Stimulated activated CD4-positive, alpha-beta T cell treated with anti-CD3 and anti-CD28 coated beads, Interleukin-2, amount 100 ng/mL, for 4 hours (primary cell): Measurements from ENCODE around the gene TMX4.

Experiments used
- DNase-seq: peaks from one replicate; pipeline ENCODE4 v3.0.0-alpha.2; 2020; ENCODE audit warnings: low read depth

The TMX4 gene

DNA sequence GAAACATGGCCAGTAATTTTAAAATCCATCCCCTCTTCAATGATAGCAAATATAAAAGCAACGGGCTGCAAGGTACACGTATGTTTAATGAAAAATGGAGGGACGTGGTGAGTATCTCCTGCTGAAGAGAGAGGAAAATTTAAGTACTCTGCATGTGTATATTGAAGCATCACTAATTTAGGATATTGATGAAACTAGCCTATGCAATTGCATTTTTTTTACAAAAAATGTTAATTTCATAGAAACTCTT, 362 bp upstream of the TMX4 start:
- no peak for DNase-seq

DNA sequence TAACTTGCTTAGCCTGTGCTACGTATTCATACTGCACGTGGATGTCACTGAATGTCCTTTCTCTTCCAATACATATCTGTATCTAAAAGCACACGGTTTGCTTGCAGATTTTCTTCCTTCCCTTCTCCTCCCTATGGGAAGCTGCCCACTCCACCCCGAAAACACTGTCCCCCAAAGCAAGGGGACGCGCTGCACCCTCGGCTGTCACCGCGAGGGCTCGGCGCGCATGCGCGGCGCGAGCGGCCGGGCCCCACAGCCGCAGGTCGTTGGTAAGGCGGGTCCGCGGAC, 659 bp downstream of the TMX4 start:
- DNase-seq = peak; percentile 39

- DNase-seq = no peak
These were observed 6.8 kb downstream of the TMX4 start for GRCh38 chr20:8012724-8013123.

GRCh38 chr20:8008733-8009132, 10.8 kb downstream of the TMX4 start:
- no peak for DNase-seq

GRCh38 chr20:8007490-8007889, 12.1 kb downstream of the TMX4 start:
- DNase-seq = no peak

GRCh38 chr20:8005575-8006366, 13.8 kb downstream of the TMX4 start:
- DNase-seq = no peak

GRCh38 chr20:8005033-8005432, 14.5 kb downstream of the TMX4 start:
- no peak for DNase-seq

- no peak for DNase-seq
These were observed 17.5 kb downstream of the TMX4 start for GRCh38 chr20:8002056-8002455.

DNA sequence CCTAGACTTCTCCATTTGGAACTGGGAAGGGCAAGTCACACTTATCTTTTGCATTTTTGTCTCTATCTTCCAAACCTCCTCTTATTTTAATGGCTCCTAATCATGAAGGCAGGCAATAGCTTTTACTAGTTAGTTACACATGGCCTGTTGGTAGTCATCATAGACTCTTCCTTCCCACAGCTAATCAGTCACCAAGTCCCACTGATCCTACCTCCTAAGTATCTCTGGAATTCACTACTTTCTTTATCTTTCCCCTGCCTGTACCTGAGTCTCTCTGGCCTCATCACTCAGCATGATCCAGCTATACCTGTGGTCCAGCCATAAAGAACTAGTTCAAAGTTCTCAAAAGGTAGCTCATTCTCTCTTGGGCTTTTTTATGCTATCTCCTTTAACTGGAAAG, 18.8 kb downstream of the TMX4 start:
- DNase-seq = no peak

DNA sequence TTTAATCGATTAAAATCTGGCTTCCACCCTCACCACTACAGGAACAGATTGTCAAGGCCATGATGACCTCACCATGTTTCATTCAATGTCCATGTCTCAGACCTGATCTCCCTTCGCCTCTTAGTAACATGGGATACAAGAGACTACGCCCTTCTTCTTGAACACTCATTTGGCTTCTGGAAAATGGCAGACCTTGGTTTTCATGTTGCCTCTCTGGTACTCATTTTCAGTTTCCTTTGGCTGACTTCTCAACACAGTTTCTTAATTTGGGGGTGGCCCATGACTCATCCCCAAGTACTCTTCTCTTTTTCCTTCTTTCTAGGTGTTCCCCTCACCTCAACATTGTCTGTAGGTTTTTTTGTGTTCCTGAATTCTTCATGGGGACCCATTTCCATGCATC, 22.7 kb downstream of the TMX4 start:
- no peak for DNase-seq

DNA sequence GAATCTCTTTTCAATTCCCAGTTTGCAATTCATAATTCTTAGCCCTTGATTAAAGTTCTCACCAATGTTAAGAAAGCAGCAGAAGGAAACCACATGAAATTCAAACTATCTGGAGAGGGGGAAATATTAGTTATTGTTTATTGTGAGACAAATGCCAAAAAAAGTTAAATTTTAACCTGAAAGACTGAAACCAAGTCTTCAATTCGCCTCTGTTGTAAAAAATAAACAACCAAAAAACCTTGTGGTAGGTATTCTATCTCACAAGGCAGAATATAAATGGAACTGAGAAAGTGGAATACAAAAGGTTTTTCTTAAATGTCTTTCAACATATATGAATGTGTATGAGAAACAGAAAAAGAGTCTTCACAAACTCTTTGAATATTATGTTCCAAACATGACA, 24.8 kb downstream of the TMX4 start:
- no peak for DNase-seq

GRCh38 chr20:7993703-7994102, 25.9 kb downstream of the TMX4 start:
- DNase-seq = no peak

DNA sequence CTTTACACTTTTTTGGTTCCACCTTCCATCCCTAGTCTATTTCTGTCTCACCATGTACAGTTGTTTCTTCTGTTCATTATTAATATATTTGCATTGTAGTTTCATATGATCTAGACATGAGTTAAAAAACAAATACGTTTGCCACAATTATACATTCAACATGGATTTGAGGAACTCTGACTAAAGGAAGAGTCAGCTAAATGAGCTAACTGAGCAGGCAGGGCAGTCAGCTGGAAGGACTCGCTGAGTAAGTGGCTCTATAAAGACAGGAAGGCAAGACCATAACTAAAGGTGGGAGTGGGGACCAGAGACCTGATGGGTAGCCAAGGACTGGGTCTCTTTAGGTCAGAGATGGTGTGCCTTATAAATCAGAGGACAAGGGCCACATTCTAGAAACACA, 26.3 kb downstream of the TMX4 start:
- no peak for DNase-seq

GRCh38 chr20:7990385-7990784, 29.2 kb downstream of the TMX4 start:
- no peak for DNase-seq

GRCh38 chr20:7989379-7989778, 30.2 kb downstream of the TMX4 start:
- DNase-seq = no peak

DNA sequence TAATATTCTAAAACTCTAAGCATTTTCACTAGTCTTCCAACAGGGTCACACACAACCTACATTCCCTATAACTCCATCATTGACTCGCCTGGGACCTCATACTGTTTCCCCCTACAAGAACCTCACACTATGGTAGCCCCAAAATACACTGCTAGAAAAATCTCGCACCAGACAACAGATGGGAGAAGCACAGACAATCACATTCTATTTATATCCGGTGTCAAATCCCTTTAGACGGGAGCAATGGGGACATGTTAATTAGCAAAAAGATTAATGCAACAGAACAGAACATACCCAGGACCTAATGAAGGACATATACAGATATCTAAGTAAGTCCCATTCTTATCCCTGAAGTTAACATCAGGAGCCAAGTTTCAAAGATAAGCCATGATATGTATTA, 33.6 kb downstream of the TMX4 start:
- DNase-seq = no peak

- no peak for DNase-seq
These were observed 35.4 kb downstream of the TMX4 start for GRCh38 chr20:7984192-7984591.

DNA sequence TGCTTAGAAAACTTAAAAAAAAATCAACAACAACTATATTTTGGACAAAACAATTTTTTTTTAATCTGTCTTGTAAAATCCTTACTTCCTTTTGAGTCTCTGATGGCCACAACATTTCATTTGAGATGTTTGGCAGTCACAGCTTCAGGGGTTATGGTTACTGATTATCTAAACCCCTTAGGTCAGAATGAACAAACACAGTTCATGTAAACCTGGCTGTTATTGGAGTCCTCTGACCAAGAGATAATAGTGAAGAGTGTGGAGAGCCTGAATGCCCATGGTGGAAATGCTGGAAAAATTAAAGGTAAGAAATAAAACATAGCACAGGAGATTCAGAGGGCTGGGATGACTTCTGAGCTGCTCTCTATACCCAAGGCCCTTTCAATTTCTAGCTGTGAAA, 38.2 kb downstream of the TMX4 start:
- no peak for DNase-seq

DNA sequence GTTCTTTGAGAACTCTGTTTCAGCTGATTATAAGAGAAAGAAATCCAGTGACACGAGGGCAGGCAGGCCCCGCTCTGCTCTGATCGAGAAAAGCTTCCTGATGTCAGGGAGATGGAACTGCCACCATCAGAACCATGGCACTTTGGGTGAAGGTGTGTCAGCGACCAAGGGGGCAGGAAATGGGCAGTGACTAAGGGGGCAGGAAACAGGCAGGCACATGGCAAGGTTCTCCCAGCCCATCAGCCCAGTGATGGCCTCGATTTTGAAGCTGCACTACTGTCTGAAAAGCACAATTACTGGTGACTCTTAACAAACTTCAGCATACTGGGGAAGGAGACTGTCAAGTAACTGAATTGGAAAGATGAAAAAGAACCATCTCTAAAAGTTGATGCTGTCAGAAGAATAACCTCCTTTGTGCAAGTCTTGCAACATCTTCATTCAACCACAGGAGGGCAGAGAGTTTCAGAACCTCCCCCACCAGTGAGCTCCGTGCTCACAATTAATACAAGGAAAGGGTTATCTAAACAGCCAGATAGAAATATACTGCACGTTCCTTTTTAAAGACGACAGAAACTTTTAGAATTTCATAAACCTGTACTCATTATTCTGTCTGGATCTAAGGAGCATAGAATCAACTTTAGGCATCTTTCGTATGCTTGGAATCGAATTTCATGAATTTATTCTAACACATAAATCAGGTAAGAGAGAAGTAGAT, 39.1 kb downstream of the TMX4 start:
- no peak for DNase-seq

- no peak for DNase-seq
These were observed 41.9 kb downstream of the TMX4 start for GRCh38 chr20:7977709-7978108.

DNA sequence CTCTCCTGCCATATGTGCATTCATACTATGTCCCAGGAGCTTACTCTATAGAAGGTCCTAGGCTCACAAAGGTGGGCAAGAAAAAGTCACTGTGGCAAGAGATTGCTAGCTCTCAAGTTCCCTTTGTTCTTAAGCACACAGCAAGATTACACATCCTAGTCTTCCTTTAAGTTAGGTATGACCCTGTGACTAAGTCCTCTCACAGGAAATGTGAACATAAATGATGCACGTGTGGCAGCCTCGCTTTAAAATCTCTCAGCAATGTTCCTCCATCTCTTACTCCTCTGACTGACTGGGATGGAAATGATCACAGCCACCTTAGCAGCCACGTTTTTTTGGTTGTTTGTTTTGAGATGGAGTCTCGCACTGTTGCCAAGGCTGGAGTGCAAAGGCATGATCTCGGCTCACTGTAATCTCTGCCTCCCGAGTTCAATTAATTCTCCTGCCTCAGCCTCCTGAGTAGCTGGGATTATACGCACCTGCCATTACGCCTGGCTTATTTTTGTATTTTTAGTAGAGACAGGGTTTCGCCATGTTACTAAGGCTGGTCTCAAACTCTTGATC, 43.6 kb downstream of the TMX4 start:
- no peak for DNase-seq

DNA sequence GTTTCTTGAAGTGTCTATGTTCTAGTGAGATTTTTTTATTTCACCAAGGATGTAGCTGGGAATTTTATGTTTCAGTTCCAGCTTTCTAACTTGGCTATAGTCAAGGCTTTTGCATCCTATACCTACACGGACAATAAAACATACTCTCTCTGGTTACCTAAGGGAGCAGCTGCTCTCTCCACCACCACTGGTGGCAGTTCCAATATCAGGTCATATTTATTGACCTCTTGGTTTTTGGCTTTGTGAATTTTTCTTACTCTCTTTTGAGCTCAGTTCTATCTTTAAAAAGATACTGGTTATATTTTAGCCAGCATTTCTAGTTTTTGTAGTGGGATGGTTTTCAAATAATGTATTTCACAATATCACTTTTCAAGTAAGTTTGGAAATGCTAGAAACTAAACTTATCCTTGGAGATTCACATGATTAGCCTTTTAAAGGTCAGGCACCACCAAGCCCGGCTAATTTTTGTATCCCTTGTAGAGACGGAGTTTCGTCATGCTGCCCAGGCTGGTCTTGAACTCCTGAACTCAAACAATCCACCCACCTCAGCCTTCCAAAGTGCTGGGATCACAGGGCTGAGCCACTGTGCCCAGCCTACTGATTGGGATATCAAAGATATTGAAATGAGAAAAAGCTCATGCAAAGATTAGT, 44.7 kb downstream of the TMX4 start:
- no peak for DNase-seq

GRCh38 chr20:7971536-7972280, 47.9 kb downstream of the TMX4 start:
- no peak for DNase-seq
